H4 (cell line): Measurements from ENCODE around the gene IKBKE. TPM values are rescaled to one million over a fixed set of nuclear protein-coding genes. Genes with fewer than 3 reads are reported as not detected.

Experiments used
- DNase-seq: peaks from one replicate; pipeline ENCODE4 v3.0.0-alpha.2; 2015; ENCODE audit warnings: low spot score
- total RNA-seq: library from RNA; depleted of rRNA; stranded (reverse); fragments of >200 nt; shearing (Covaris generic); gene quantifications from 2 replicates; pipeline ENCODE4 v1.2.3, GENCODE V29; 2014; rRNA removed

IKBKE gene
- total RNA-seq, 1 experiment from 2014 or later: 12.1 TPM

GRCh38 chr1:206540044-206540780 is 69.9 kb downstream of the IKBKE start:
- no peak for DNase-seq

- no peak for DNase-seq
These were observed 71.1 kb downstream of the IKBKE start for GRCh38 chr1:206541236-206541833.

- peak; percentile 31 for DNase-seq
These were observed 74.4 kb downstream of the IKBKE start for GRCh38 chr1:206544562-206545257.

- no peak for DNase-seq
These were observed 75.1 kb downstream of the IKBKE start for GRCh38 chr1:206545351-206545750.

Other genes starting within 250 kb of the IKBKE start
- gene RASSF5, start 37.1 kb downstream of the IKBKE start, total RNA-seq: 2.6 and 3.8 TPM in 2 replicates
- gene EIF2D, start 142.0 kb downstream of the IKBKE start, total RNA-seq: 43.3 and 45.4 TPM in 2 replicates
- 13.4 and 19.6 TPM in 2 replicates for gene DYRK3, start 165.1 kb downstream of the IKBKE start, total RNA-seq
- 11.8 and 12.7 TPM in 2 replicates for gene MAPKAPK2, start 214.4 kb downstream of the IKBKE start, total RNA-seq